SHP77 (cell line): ENCODE results near the gene AGMO.
A peak's percentile ranks its signal among the peaks of the same experiment; 100 is the strongest.

Source experiments
- DNase-seq, 2 experiments: peaks; one replicate each; lab custom pipeline; 2025; lab: John Stamatoyannopoulos, UW

The AGMO gene

DNA sequence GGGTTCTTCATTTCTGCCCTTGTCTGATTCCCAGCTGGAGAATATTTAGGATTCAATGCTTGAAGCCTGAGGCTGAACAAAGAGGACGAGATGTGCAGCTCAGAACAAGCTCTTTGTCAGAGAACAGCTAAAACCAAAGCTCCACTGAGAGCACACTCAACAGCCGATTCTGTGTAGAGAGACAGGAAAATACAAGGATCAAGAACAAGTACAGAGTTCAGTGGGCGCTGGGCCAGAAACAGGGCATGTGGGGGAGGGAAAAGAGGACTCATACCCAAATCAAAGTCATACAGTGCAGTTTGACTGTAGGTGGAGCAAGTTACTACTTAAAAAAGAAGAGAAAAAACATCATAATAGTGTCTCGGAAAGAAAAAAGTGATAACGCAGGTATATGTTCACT lies at the start of gene AGMO:
AGMO (minus strand) TSS at position 181 of the 400 bp plus-strand sequence.
- peak; percentile 82 to 83 for DNase-seq

DNA sequence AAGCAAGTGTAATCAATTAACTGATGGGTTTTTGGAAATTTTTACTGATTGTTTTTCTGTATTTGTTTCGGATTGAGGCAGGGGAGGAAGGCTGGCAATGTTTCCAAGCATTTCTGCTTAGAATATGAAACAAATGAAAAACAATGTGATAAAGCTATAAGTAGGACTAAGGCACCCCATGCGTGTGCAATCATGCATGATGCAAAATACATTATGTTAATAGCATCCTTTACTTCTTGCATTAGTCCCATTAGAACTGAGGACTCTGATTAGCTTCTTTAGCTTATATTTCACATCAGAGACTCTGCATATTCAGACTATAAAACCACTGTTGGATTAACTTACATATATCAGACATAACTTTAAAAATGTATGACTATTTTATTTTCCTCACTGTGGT lies 48.7 kb upstream of the AGMO start:
- no peak for DNase-seq

DNA sequence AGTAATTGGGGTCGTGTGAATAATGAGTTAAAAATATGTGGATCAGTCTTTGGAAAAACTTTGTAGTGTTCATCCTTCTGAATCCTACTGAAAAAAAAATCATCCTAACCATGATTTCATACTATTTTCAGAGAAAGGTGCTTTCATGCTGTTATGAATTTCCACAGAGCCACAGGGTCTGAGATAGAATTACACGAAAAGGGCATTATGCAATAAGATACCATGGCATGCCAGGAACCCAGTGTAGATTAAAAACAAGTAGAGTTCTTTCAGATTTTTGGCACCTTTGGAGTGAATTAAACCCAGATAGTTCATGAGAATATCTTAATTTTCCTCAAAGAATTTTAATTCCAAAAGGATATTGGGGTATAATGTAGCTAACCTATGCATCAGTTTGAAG lies 47.5 kb upstream of the AGMO start:
- DNase-seq, result no peak

DNA sequence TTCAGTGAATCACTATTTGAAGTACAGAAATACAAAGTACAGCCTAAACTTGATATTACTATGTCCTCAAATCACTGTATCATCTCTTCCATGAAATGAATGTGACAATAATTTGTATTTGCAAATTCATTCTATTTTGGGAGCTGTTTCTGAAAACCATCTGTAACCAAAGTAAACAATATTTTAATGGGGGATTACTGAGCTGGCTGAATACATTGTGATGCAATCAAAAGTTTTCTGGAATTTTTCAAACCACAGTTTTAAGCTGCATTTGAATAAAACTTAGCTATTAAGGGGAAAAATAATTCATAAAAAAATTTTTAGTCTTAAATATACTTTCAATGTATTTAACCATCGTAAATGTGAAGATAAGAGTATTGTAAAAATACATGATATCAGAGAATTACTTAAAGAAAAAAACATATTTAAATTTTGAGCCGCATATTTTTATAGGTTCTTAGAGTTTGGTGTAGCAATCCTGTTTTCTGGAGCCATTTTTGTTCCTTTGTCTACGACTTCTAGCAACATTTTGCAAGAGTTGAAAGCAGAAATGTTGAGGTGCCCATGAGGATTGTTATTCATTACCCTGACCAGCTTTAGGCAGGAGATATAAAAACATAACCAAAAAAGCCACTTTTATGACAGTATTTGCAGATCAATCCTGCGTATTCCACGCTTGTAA lies 45.9 kb upstream of the AGMO start:
- DNase-seq, result no peak

DNA sequence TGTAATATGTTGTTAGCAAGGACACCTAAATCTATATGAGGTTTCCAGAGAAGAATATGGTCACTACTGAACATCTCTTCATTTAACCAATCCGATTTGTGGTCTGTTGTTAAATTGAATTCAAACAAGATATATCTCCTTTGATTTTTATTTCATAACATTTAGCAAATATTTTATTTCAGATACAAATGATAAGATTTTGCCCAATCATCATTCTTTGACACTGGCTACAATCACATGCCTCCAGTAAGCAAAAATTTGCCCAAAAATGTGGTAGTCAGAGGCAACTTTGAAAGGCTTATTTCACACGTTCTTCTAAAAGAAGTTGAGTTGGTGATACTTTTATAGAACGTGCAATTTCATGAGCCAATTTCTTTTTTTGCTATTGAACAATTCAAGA lies 44.7 kb upstream of the AGMO start:
- no peak for DNase-seq

DNA sequence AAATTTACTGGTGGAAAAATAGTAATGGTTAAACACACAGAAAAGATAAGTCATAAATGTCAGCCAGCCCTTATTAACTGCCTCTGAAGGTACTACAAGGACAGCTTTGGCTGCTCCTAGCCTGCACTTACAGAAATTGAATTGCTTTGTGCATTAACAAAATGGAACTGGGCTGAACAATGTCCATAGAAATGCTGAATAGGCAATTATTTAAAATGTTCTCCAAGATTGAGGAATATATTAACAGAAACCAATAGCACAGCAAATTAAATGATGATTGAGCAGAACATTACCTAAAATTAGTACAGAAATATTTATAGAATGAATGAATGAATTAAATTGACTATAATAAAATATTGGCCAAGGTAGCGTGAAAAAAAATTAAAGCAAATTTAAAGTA lies 42.4 kb upstream of the AGMO start:
- DNase-seq, result no peak

DNA sequence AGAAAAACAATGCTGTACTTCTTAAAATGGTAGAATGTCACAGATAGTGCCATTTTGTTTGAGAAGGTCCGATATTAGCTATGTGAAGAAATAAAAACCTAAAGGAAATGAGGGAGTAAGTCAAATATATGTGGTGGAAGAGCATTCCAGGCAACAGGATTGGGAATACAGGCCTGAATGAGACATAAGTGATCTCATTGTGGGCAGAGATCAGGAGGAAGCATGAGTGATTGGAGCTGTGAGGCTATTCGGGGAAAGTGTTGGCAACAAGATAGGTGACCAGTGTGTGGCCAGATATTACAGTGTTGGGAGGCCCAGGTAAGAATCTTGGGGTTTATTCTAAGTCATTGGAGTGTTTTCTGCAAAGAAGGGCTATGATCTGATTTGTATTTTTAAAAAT lies 41.3 kb upstream of the AGMO start:
- no peak for DNase-seq

DNA sequence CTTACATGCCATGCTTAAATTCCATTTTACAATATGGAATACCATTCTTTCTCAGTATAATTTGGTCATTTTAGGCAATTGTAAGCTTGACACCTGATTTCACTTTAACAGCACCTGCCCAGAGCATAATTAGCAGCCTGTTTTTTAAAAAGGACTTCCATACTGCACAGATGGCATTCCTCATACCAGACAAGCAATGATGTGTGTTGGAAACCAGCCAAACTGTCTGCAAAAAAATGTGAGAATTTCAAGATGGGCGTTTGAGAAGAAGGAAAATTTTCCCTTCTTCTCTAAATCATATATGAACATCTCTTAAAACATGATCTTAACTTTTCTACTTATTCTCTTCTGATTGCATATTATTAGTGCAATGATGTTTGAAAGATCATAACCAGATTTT lies 40.4 kb upstream of the AGMO start:
- peak; percentile 61 to 75 for DNase-seq

DNA sequence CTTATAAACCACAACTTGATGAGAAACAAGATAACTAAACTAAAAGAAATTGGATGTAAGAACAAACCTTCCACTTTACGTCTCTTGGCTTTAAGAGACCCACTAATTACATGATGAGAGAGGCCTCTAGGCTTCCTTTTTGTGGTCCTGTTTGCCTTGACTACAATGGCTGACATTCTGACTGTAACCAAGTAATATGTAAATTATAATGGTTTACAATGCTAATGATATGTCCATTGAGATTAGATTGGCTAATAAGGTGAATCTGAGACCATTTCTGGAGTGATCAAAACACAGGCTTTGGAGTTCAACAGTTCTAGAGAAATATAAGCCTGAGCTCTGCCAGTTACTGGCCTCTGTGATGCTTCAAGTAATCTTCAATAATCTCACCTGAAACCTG lies 39.4 kb upstream of the AGMO start:
- DNase-seq, result no peak

DNA sequence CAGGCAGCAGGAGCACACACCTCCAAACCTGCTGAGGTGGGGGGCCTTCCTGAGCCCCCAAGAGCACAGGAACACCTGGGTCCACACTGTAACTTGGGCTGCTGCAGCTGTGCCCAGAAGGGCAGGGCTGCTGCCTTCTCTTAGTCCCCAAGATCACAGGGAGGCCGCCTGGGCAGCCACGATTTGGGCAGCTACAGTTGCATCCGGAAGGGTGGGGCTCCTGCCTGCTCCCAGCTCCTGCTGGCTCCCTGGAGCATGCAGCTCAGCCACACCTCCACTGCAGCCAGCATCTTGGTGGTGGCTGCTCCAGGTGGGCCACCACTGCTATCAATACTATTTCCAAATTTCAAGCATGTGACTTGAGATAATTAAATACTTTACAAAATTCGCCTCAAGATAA lies 38.5 kb upstream of the AGMO start:
- DNase-seq, result peak in 1 of 2 experiments; percentile 38

DNA sequence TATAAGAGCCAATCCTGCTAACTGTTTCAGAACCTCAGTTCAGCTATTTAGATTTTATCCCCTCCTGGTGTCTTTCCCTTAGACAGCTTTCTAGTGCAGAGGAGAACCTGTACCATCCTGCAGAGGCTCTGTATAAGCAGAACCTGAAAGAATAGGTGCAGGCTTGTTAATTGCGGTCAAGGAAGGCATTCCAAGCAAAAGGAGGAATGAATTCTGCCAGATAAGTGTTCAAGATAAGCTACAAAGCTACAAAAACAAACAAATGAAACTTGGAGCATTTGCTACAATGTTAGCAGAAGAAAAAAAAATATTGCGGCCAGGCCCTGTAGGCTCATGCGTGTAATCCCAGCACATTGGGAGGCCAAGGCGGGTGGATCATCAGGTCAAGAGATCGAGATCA lies 32.6 kb upstream of the AGMO start:
- DNase-seq, result no peak

DNA sequence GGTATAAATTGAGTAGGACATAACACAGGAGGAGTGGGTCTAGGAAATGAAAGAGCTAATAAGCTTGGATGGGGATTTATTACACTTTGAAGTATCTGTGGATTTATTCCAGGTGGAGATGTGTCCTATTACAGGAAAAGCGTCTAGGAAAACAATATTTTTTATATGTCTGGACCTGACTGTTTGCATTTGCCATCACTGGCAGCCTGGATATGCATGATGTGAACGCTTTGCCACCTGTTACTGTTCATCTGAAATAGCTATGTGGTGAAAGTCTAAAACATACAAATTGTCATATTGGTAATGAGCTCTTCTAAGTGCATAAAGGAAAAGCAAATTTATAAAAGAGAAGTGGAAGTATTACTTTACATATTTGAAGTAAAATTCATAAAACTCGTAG lies 31.6 kb upstream of the AGMO start:
- DNase-seq, result peak; percentile 76 to 88

DNA sequence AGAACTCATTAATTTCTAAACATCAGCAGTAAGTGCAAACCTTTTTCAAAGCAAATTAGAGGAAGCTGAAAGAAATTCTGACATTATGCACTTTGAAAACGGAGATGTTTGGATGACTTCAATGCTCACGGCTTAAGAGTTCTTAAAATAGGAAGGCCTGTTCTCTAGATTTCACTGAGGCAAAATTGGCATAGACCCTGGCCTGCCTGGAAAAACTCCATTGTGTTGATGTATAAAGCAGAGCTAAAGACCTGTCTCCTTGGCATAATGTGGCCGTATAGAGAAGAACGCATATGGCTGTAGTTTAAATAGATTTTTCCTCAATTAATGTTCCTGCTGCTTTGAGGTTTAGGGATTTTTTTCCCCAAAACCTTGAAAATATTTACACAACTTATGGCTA lies 24.5 kb upstream of the AGMO start:
- no peak for DNase-seq

DNA sequence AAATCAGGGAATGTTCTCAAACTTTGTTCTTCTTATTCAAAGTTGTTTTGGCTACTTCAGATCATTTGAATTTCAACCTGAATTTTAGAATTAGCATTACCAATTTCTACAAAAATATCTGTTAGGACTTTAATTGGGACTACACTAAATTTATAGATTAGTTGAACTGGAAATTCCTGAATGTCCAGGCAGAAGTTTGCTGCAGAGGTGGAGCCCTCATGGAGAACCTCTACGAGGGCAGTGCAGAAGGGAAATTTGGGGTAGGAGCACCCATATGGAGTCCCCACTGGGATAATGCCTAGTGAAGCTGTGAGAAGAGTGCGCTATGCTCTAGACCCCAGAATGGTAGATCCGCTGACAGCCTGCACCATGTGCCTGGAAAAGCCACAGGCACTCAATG lies 22.8 kb upstream of the AGMO start:
- DNase-seq, result no peak

DNA sequence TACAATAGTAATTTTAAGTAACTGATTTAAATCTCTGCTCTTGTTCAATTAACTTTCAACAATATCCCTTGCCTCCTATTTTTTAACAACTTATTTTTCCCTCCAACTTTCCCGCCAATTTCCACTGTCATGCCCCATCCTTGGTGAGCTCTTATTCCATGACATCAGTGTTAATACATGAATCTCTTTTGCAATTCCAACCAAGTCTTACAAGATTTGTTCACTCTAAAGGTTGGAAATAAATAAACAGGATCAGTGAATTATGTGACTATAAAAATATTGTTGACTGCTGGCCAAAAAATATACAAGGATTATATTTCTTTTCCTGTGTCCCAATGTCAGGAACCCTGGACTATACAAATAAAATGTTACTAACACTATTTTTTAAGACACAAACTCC lies 21.0 kb upstream of the AGMO start:
- no peak for DNase-seq

DNA sequence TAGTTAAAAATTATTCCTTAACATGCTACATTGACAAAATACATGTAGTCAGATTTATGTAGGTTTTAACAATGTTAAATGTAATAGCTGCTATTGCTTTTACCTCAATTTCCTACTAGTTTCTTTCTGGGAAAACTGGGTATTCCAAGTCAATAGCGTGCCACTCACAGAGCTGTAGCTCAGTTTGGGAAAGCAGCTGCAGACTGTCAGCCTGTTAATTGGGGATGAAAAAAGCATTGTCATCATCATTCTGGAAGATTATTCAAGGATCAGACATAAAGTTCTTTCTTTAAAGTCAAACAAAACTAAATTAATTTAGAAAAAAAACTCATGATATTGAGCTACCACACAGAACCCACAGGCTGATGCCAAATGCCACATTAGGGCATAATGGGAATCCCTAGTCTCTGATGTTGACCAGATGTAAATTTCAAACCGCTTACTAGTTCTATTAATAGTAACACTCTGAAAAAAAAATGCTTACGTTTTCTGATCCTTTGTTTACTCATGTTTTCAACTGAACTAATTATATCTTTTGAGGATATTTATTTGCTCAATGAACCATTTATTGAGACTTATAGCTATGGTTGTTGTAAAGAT lies 19.6 kb upstream of the AGMO start:
- DNase-seq, result peak; percentile 65 to 77

DNA sequence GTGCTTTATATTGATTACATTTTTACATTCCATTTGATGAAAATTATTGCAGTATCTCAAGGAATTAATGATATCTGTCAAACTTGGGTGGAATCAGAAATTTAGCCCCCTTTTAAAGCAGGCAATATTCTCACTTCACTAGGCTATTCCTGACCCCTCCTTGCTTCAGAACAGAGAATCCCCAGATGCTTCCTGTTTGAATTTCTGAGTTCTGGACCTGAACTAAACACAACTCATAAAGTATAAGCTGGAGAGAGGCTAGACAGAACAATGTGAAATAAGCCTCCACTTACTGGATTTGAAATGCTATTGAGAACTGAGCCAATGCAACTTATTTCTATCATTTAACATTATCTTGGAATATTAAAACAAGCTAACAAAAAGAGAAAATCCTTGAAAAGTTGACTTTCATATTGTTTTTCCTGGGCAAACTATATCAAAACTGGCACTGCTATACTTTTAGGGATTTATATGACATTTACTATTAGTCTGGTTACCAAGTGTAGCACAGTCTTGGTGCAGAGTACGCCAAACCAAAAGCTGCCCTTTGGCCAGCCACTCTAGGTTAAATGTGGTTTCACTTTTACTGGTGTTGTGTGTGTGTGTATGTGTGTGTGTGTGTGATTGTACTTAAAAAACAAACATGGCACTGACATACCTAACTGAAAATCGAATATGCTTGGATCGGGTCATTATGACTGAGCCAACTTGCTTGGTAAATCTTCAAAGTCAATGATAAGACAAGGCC lies 19.0 kb upstream of the AGMO start:
- no peak for DNase-seq

DNA sequence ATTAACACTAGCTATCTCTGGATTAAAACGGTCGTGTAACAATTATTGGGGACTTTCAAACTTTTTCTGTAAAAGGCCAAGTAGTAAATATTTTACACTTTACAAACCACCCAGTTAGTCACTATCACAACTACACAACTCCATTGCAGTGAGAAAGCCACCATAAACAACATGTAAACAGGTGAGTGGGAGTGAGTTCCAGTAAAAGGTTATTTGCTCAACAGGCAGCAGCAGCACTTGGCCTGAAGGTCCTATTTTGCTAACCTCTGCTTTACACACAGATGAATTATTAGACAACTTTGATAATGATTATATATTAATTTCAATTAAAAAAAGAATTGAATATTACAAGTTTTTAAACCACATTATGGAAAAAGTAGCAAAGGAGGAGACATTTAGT lies 15.8 kb upstream of the AGMO start:
- no peak for DNase-seq

DNA sequence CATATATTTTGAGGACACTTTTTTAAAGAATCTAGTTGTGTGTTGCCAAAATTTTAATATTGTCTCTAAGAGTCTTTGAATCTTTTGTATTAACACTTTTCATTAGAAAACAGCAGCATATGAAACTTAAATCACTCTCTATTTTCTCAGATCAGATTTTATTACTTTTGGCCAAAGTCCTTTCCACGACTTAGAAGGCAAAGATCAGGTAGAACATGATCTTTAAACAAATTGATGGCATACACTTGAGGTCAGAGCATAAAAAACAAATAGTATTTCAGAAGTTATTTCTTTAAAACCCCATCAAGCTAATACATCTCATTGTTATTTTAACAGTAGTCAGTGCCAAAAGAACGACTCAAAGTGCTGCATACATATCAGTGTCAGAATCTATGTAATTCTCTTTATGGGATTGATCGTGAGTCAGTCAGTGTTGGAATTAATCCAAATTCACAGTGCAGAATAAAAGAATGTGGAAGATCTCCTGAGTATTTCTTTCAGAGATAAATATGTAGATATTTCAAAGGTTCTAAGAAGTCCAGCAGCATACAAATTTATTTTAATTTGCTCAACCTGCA lies 9.6 kb upstream of the AGMO start:
- DNase-seq, result no peak

DNA sequence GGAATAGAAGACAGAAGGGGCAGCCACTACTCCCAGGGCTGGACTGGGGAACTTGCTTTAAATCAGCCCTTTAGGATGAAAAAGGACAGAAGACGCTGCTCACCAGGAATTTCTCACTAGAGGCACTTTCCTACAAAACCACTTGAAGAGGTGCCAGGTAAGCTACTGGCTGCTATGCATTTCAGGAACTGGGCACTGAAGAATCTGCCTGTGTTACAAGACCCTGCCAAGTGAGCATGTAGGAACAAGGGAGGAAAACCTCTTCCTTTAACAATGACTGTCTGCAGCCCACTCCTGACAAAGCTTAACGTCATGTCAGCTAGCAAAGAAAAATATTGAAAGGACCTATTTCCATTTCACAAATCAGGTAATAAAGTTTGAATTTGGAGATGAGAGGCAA lies 5.8 kb upstream of the AGMO start:
- no peak for DNase-seq

DNA sequence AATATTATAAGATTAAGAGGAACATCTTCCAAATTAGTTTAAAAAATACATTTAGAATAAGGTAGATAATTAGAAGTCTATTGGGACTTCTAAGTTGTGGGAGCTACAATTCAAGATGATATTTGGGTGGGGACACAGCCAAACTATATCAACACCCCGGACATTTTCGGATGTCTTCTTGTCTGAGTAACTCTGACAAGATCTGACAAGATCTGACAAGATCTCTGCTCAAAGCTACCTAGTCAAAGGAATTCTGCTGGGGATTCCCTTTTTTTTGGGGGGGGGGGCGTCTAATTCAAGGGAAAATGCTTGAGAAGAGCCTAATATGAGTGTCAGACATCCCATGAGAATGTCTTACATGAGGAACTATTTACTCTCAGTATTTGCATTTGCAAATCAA lies 5.2 kb upstream of the AGMO start:
- no peak for DNase-seq

DNA sequence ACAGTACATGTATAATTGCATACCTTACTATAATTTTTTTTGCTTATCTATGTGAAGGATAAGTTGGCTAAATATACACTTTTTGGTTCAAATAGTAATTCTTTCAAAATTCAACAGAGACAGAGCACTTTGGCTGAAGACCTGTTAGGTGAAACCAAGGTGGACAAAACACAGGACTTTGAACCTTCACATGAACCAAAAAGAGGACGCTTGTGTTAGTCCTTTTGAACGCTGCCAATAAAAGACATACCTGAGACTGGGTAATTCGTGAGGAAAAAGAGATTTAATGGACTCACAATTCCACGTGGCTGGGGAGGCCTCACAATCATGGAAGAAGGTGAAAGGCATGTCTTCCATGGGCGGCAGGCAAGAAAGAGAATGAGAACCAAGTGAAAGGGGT lies 4.7 kb upstream of the AGMO start:
- DNase-seq, result no peak

DNA sequence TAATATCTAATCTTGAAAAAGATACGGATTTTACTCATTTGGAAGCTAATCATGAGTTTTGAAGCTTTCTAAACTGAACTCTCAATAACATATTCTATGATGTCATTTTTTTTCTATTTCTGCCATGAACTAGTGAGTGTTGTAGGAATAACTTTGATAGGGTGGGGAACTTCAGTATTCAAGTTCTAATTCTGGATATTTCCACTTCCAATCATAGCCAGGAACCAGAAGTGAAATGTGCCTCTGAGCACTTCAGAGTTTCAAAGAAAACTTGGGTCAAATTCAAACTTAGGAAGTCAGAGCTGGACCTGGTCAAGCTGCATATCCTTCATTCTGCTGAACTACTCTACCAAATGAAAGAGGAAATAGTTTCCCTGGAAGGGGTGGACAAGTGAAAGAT lies 847 bp downstream of the AGMO start:
- no peak for DNase-seq
